ENCODE data around the gene KCNJ6.

- TF ChIP-seq POLR2A (IDR thresholded peaks at IDR 0.05) = no peak
- TF ChIP-seq CTCF (IDR thresholded peaks at IDR 0.05) = no peak
Measured at GRCh38 chr21:37833301-37833700, 83.0 kb downstream of the KCNJ6 start.

Data from testis (tissue), 2 donors.